MCF 10A (cell line): Measurements from ENCODE around the gene INF2. TPM values are rescaled to one million over a fixed set of nuclear protein-coding genes. Genes with fewer than 3 reads are reported as not detected.
"Not testable (repeated sequence)": the region's sequence is repeated elsewhere in the genome, so short reads cannot be mapped to it uniquely, and the experiment has no call there.

Experiments
- BruUV-seq: library from RNA; stranded (reverse); fragments of 400-500 nt; replicated peaks from 2 replicates; lab custom pipeline; 2021; lab: Mats Ljungman, UMichigan
- CTCF ChIA-PET: fragments of 300-600 bp; sonication (Branson Sonifier 250); formaldehyde crosslinking; extraction: SDS; loops from one replicate; lab custom pipeline; 2021; ENCODE audit warnings: antibody characterized with exemption, inconsistent platforms; lab: Yijun Ruan, JAX
- POLR2A ChIA-PET: fragments of 300-600, 350-650 bp; sonication (Branson Sonifier 250); formaldehyde crosslinking; extraction: SDS; loops from one replicate; lab custom pipeline; 2020; ENCODE audit warnings: antibody characterized with exemption, inconsistent platforms; lab: Yijun Ruan, JAX
- DNase-seq: peaks from one replicate; pipeline ENCODE4 v3.0.0-alpha.2; 2018; ENCODE audit not compliant: unreplicated experiment
- H3K27ac Mint-ChIP-seq: one replicate; pipeline ENCODE4 v1.8.0; 2022; ENCODE audit warnings: mild to moderate bottlenecking, low read depth, mixed read lengths; ENCODE audit not compliant: unreplicated experiment
- H3K27me3 Mint-ChIP-seq: one replicate; pipeline ENCODE4 v1.8.0; 2022; ENCODE audit warnings: mixed read lengths; ENCODE audit not compliant: insufficient read depth, unreplicated experiment
- H3K36me3 Mint-ChIP-seq: one replicate; pipeline ENCODE4 v1.8.0; 2022; ENCODE audit warnings: mild to moderate bottlenecking, moderate library complexity, mixed read lengths; ENCODE audit not compliant: insufficient read depth, unreplicated experiment
- H3K4me1 Mint-ChIP-seq: one replicate; pipeline ENCODE4 v1.8.0; 2022; ENCODE audit warnings: mixed read lengths; ENCODE audit not compliant: insufficient read depth, unreplicated experiment
- H3K4me3 Mint-ChIP-seq: one replicate; pipeline ENCODE4 v1.8.0; 2022; ENCODE audit warnings: mild to moderate bottlenecking, moderate library complexity, mixed read lengths; ENCODE audit not compliant: unreplicated experiment
- H3K9me3 Mint-ChIP-seq: one replicate; pipeline ENCODE4 v1.8.0; 2022; ENCODE audit warnings: mixed read lengths; ENCODE audit not compliant: unreplicated experiment
- intact Hi-C: fragments of 100-400 bp; cut with micrococcal nuclease; formaldehyde crosslinking; loops from 2 replicates; pipeline ENCODE4 v1.14.1; 2022
- total RNA-seq: library from RNA; stranded (reverse); gene quantifications from 2 replicates; pipeline ENCODE4 v1.2.3, GENCODE V29; 2022
- TF ChIP-seq, protein P1 (sequence below): fragments of 200-600 bp; IDR thresholded peaks from one replicate; pipeline ENCODE4 v1.8.0; 2022; ENCODE audit warnings: antibody characterized with exemption, mild to moderate bottlenecking; ENCODE audit not compliant: unreplicated experiment

The INF2 gene
- total RNA-seq, 1 experiment from 2014 or later: 102 TPM

GRCh38 chr14:104660597-104660996 is 28.8 kb upstream of the INF2 start:
- H3K4me1 Mint-ChIP-seq: no peaks in the 10 kb centered on the region
- DNase-seq: no peak
- H3K27ac Mint-ChIP-seq: no peak overlapping the region
- no TSS peak for BruUV-seq
- CTCF ChIA-PET: no interaction called here
- H3K27me3 Mint-ChIP-seq: peaks cover 20% of the 10 kb centered on the region
- peaks cover 7% of the 10 kb centered on the region for H3K36me3 Mint-ChIP-seq
- no peak overlapping the region for H3K4me3 Mint-ChIP-seq
- intact Hi-C loops: no loop called here
- no peaks in the 10 kb centered on the region for H3K9me3 Mint-ChIP-seq
- TF ChIP-seq, protein P1, sequence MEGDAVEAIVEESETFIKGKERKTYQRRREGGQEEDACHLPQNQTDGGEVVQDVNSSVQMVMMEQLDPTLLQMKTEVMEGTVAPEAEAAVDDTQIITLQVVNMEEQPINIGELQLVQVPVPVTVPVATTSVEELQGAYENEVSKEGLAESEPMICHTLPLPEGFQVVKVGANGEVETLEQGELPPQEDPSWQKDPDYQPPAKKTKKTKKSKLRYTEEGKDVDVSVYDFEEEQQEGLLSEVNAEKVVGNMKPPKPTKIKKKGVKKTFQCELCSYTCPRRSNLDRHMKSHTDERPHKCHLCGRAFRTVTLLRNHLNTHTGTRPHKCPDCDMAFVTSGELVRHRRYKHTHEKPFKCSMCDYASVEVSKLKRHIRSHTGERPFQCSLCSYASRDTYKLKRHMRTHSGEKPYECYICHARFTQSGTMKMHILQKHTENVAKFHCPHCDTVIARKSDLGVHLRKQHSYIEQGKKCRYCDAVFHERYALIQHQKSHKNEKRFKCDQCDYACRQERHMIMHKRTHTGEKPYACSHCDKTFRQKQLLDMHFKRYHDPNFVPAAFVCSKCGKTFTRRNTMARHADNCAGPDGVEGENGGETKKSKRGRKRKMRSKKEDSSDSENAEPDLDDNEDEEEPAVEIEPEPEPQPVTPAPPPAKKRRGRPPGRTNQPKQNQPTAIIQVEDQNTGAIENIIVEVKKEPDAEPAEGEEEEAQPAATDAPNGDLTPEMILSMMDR: no peak
- POLR2A ChIA-PET: no interaction called here

DNA sequence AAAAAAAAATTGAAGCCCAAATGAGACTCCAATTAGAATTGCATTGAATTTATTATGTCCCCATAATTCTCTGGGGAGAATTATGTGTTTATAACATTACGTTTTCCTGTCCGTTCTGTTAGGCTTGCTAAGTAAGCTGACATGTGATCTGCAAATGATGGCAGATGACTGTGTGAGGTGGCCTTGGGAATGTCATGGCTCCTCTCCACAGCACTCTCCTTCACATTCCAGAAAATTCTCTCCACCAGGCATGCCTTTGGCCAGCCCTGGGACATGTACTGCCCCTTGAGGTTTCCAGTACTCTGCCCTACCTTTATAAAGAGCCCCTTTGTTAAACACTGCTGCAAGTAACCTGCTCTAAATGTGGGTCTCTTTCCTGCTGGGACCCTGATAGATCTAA is 28.3 kb upstream of the INF2 start:
- no peak overlapping the region for H3K4me3 Mint-ChIP-seq
- H3K36me3 Mint-ChIP-seq: peaks cover 7% of the 10 kb centered on the region
- H3K27me3 Mint-ChIP-seq: peaks cover 16% of the 10 kb centered on the region
- no peak for DNase-seq
- POLR2A ChIA-PET: no interaction called here
- H3K4me1 Mint-ChIP-seq: no peaks in the 10 kb centered on the region
- CTCF ChIA-PET: no interaction called here
- BruUV-seq: no TSS peak
- no peaks in the 10 kb centered on the region for H3K9me3 Mint-ChIP-seq
- H3K27ac Mint-ChIP-seq: no peak overlapping the region
- intact Hi-C loops: no loop called here
- TF ChIP-seq, protein P1: no peak

GRCh38 chr14:104661528-104662157 is 27.8 kb upstream of the INF2 start:
- H3K4me3 Mint-ChIP-seq, H3K36me3 Mint-ChIP-seq, POLR2A ChIA-PET, H3K27ac Mint-ChIP-seq, DNase-seq, CTCF ChIA-PET, BruUV-seq, H3K4me1 Mint-ChIP-seq, intact Hi-C loops, H3K9me3 Mint-ChIP-seq: not testable (repeated sequence)
- H3K27me3 Mint-ChIP-seq: peaks cover 10% of the 10 kb centered on the region

DNA sequence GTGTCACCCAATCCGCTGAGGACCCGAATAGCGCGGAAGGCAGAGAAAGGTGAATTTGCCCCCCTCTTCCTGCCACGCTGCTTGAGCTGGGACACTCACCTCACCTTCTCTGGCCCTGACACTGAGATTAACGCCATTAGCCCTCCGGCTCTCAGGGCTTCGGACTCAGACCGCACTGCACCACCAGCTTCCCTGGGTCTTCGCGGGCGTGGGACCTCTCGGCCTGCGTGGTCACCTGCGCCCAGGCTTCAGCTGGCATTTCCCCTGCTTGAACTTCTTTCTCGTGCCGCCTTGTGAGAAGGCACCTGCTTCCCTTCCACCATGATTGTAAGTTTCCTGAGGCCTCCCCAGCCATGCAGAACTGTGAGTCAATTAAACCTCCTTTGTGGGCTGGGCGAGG is 26.9 kb upstream of the INF2 start:
- H3K36me3 Mint-ChIP-seq, H3K27me3 Mint-ChIP-seq, H3K9me3 Mint-ChIP-seq, CTCF ChIA-PET, intact Hi-C loops, H3K4me3 Mint-ChIP-seq, H3K4me1 Mint-ChIP-seq, POLR2A ChIA-PET, DNase-seq, H3K27ac Mint-ChIP-seq, BruUV-seq: not testable (repeated sequence)

DNA sequence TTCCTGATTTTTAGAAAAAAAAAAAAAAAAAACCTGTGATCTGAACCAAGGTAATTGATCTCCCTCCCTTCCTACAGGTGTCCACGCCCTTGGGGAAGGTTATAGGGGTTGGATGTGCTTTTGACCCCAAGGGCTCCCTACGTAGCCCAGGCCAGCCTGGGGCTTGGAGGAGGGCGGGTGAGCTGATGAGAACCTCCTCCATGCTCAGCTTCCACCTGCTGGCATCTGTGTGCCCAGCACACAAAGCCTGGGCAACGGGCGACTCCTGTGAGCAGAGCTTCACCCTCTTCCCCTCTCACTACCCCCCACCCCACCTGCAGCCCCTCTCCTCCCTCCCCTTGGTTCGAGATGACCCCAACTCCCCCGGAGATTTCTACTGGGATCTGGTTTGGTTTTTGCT is 25.3 kb upstream of the INF2 start:
- POLR2A ChIA-PET: no interaction called here
- TF ChIP-seq, protein P1: no peak
- CTCF ChIA-PET: interaction anchor here (0.5 kb wide), 1 partner anchor 586 kb away, joined by 3 read pairs; no protein-coding TSS in a partner anchor

More for the DNA sequence above, 25.3 kb upstream of the INF2 start:
- no peak overlapping the region for H3K4me3 Mint-ChIP-seq
- H3K27me3 Mint-ChIP-seq: peaks cover 9% of the 10 kb centered on the region
- BruUV-seq: no TSS peak
- no peak for DNase-seq
- no peak overlapping the region for H3K27ac Mint-ChIP-seq
- intact Hi-C loops: no loop called here
- H3K36me3 Mint-ChIP-seq: peaks cover 7% of the 10 kb centered on the region
- no peaks in the 10 kb centered on the region for H3K4me1 Mint-ChIP-seq
- no peaks in the 10 kb centered on the region for H3K9me3 Mint-ChIP-seq
